Measurements from ENCODE around the gene ARPC1A. TPM values are rescaled to one million over a fixed set of nuclear protein-coding genes. Genes with fewer than 3 reads are reported as not detected.

Gene ARPC1A
- total and polyA plus RNA-seq, 2 of the 8 experiments (the other 6 are each of a cell fraction or from before 2014, with no cell fraction given) = 123 to 155 TPM

GRCh38 chr7:99408379-99409191 is 82.9 kb downstream of the ARPC1A start, which contains the start of the genes BUD31 and PDAP1 (continued):
- peak; percentile 98 for TF ChIP-seq ATF3 (IDR thresholded peaks at IDR 0.05; ENCODE audit: insufficient read depth, low read depth, low read length)
- no peak for TF ChIP-seq SRF (IDR thresholded peaks at IDR 0.05; ENCODE audit: low read depth, low read length)
- no peak for TF ChIP-seq CHD2 (IDR thresholded peaks at IDR 0.05; ENCODE audit: low read length)
- TF ChIP-seq CTBP2 (IDR thresholded peaks at IDR 0.05; ENCODE audit: borderline replicate concordance, insufficient read depth, insufficient read length, low read length) = no peak
- TF ChIP-seq RNF2 (IDR thresholded peaks at IDR 0.05; ENCODE audit: borderline replicate concordance, low read depth, low read length, missing control alignments, poor library complexity, severe bottlenecking) = no peak
- TF ChIP-seq HDAC6 (IDR thresholded peaks at IDR 0.05; ENCODE audit: low read depth, low read length) = no peak
- TF ChIP-seq GTF2F1 (IDR thresholded peaks at IDR 0.05; ENCODE audit: borderline replicate concordance, low read depth, low read length) = no peak
- TF ChIP-seq CBX8 (IDR thresholded peaks at IDR 0.05; ENCODE audit: borderline replicate concordance, low read depth, low read length) = no peak
- peak; percentile 65 to 93; a peak in 2 of 4 replicates for TF ChIP-seq SIN3A (conservative IDR thresholded peaks at IDR 0.05 in 1 of 2, IDR thresholded peaks at IDR 0.05 in 1 of 2; ENCODE audit: low read depth in 1 of 2, low read length in 2 of 2)
- no peak for TF ChIP-seq NRF1 (IDR thresholded peaks at IDR 0.05; ENCODE audit: low read depth, low read length)
- TF ChIP-seq TAF7 (optimal IDR thresholded peaks at IDR 0.05; ENCODE audit: borderline replicate concordance, low read depth, low read length) = no peak
- no peak for TF ChIP-seq CHD1 (IDR thresholded peaks at IDR 0.05; ENCODE audit: low read depth, low read length)
- TF ChIP-seq SP2 (IDR thresholded peaks at IDR 0.05; ENCODE audit: low read length) = no peak
- TF ChIP-seq KDM5A (IDR thresholded peaks at IDR 0.05; ENCODE audit: low read length) = peak; percentile 13; the same call in 1 of the 2 replicates
- no peak for TF ChIP-seq YY1 (IDR thresholded peaks at IDR 0.05; ENCODE audit: low read depth, low read length)
- TF ChIP-seq POU5F1 (IDR thresholded peaks at IDR 0.05; ENCODE audit: low read depth, low read length) = no peak
- no peak for TF ChIP-seq TCF12 (IDR thresholded peaks at IDR 0.05; ENCODE audit: low read depth, low read length)
- no peak for TF ChIP-seq EGR1 (IDR thresholded peaks at IDR 0.05; ENCODE audit: borderline replicate concordance, low read depth, low read length)
- TF ChIP-seq TEAD4 (IDR thresholded peaks at IDR 0.05; ENCODE audit: low read depth, low read length) = peak; percentile 18; the same call in 1 of the 2 replicates
- TF ChIP-seq USF2 (IDR thresholded peaks at IDR 0.05; ENCODE audit: low read length) = no peak
- peak; percentile 87 for TF ChIP-seq POLR2AphosphoS5 (IDR thresholded peaks at IDR 0.05; ENCODE audit: low read depth, low read length)
- peak; percentile 94 for TF ChIP-seq TAF1 (IDR thresholded peaks at IDR 0.05; ENCODE audit: low read depth, low read length)
- TF ChIP-seq RFX5 (IDR thresholded peaks at IDR 0.05; ENCODE audit: borderline replicate concordance, low read depth, low read length) = no peak
